ENCODE data around the gene ATP6V0B. TPM values are rescaled to one million over a fixed set of nuclear protein-coding genes. Genes with fewer than 3 reads are reported as not detected.

ATP6V0B gene
- polyA plus RNA-seq, 2 of the 4 experiments (the other 2 are of a cell fraction), result 97.0 to 101 TPM

DNA sequence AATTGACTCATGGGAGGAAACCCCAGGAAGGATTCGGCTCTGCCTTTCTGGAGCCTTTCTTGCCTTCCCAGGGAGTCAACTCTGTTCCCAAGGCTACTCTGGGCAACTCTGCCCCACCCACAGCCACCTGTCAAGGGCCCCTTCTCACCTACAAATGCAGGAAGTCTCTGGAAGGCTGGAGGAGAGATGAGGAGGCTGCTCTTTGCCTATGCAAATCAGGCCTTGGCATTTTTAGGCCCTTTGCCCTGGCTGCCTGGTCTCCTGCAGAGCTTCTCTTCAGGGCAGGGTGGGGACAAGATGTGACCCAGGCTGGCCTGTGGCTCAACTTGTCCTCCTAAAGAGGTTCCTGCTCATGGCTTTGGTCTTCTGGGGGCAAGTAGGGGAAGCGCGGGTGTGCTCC, 51.1 kb downstream of the ATP6V0B start:
- peaks cover 47% of the 10 kb centered on the region for H3K4me1 ChIP-seq
- no peak for TF ChIP-seq ESRRA (IDR thresholded peaks at IDR 0.05; ENCODE audit: borderline replicate concordance, low read length)
- TF ChIP-seq MAZ (IDR thresholded peaks at IDR 0.05; ENCODE audit: borderline replicate concordance, low read depth, low read length), result no peak
- TF ChIP-seq RNF2 (IDR thresholded peaks at IDR 0.05; ENCODE audit: borderline replicate concordance, low read depth), result no peak
- no peak for TF ChIP-seq BHLHE40 (IDR thresholded peaks at IDR 0.05; ENCODE audit: low read depth, low read length)
- ChIA-PET POLR2A (interaction anchor here (0.6 kb wide), 1 partner anchor 479 kb away, joined by 3 read pairs; no protein-coding TSS in a partner anchor), CTCF (interaction anchor here (1.5 to 25.3 kb wide), 3 partner anchors 10 to 24 kb away, joined by 4 to 412 read pairs (median 30); no protein-coding TSS in a partner anchor)
- H3K4me3 ChIP-seq, result no peak overlapping the region
- ATAC-seq (no peak), FAIRE-seq (no peak), DNase-seq (ENCODE audit: low read depth in 1 of 2, low spot score in 1 of 2) (no peak)
- H3K9me3 ChIP-seq, result no peaks in the 10 kb centered on the region
- WGBS (ENCODE audit: missing lambda C conversion rate), result 77% methylated on average over 3 of the region's 3 CpGs
- H3K27ac ChIP-seq, result peak overlapping the region; percentile 36 to 79; a peak in 4 of 6 replicates
- H3K4me2 ChIP-seq, result peak overlapping the region; percentile 81

DNA sequence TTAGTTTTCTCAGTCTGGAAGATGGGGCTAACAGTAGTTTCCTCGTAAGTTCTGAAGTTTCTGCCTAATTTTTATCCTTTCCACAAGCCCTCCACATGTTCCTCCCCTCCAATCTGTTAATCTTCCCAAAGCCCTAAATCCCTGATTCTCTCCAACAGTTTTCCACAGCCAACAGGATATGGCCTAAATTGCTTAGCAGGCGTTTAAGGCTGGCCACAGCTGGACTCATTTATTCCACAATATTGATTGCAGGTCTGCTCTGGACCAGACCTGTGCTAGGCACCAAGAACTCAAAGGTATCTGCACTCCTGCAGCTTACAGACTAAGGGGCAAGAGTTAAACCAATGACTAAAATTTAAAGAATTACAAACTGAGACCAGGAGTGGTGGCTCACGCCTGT, 52.6 kb downstream of the ATP6V0B start:
- Histone ChIP-seq H3K4me2 (no peak overlapping the region), H3K4me3 (no peak overlapping the region), H3K27ac (peak overlapping the region in 1 of 2 experiments; percentile 99; a peak in 2 of 6 replicates), H3K4me1 (peaks cover 56% of the 10 kb centered on the region), H3K9me3 (no peaks in the 10 kb centered on the region)
- WGBS (ENCODE audit: missing lambda C conversion rate), result 85% methylated on average over 3 of the region's 3 CpGs
- no peak for ATAC-seq
- ChIA-PET POLR2A (interaction anchor here (0.9 kb wide), 1 partner anchor 8 kb away, joined by 3 read pairs; no protein-coding TSS in a partner anchor), CTCF (interaction anchor here (0.8 to 25.3 kb wide), 7 partner anchors 9 to 625 kb away, joined by 3 to 412 read pairs (median 4); no protein-coding TSS in a partner anchor)
- DNase-seq (ENCODE audit: low read depth in 1 of 2, low spot score in 1 of 2), result no peak
- no peak for FAIRE-seq
- TF ChIP-seq, protein P1, sequence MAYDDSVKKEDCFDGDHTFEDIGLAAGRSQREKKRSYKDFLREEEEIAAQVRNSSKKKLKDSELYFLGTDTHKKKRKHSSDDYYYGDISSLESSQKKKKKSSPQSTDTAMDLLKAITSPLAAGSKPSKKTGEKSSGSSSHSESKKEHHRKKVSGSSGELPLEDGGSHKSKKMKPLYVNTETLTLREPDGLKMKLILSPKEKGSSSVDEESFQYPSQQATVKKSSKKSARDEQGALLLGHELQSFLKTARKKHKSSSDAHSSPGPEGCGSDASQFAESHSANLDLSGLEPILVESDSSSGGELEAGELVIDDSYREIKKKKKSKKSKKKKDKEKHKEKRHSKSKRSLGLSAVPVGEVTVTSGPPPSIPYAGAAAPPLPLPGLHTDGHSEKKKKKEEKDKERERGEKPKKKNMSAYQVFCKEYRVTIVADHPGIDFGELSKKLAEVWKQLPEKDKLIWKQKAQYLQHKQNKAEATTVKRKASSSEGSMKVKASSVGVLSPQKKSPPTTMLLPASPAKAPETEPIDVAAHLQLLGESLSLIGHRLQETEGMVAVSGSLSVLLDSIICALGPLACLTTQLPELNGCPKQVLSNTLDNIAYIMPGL (CRISPR knock-in tag; IDR thresholded peaks at IDR 0.05; ENCODE audit: borderline replicate concordance), result no peak
- TF ChIP-seq KDM5A (IDR thresholded peaks at IDR 0.05) (no peak), MAFK (IDR thresholded peaks at IDR 0.05; ENCODE audit: partially characterized antibody) (peak; percentile 26)

Other genes starting within 250 kb of the ATP6V0B start
- gene ARTN, start 41.2 kb upstream of the ATP6V0B start, polyA plus RNA-seq (2011; rRNA removed), result 0.13 and 0.21 TPM in 2 replicates
- 0.49 to 0.90 TPM (median 0.53 TPM) in 3 replicates for gene ARTN, start 41.2 kb upstream of the ATP6V0B start, polyA plus RNA-seq (2017; fragmentation: RNase III; extraction: RNeasy Plus Mini Kit Qiagen cat#74134 plus additional on column Dnase treatment)
- gene IPO13, start 28.0 kb upstream of the ATP6V0B start, polyA plus RNA-seq (2011; rRNA removed), result 8.1 and 12.9 TPM in 2 replicates
- gene IPO13, start 28.0 kb upstream of the ATP6V0B start, polyA plus RNA-seq (2017; fragmentation: RNase III; extraction: RNeasy Plus Mini Kit Qiagen cat#74134 plus additional on column Dnase treatment), result 12.7 to 15.8 TPM (median 14.4 TPM) in 3 replicates
- gene DPH2, start 5.0 kb upstream of the ATP6V0B start, polyA plus RNA-seq (2011; rRNA removed), result 41.7 and 43.5 TPM in 2 replicates
- 35.0 to 42.4 TPM (median 38.8 TPM) in 3 replicates for gene DPH2, start 5.0 kb upstream of the ATP6V0B start, polyA plus RNA-seq (2017; fragmentation: RNase III; extraction: RNeasy Plus Mini Kit Qiagen cat#74134 plus additional on column Dnase treatment)
- gene B4GALT2, start 4.2 kb downstream of the ATP6V0B start, polyA plus RNA-seq (2011; rRNA removed), result 19.0 and 21.2 TPM in 2 replicates
- gene B4GALT2, start 4.2 kb downstream of the ATP6V0B start, polyA plus RNA-seq (2017; fragmentation: RNase III; extraction: RNeasy Plus Mini Kit Qiagen cat#74134 plus additional on column Dnase treatment), result 35.8 to 36.4 TPM (median 36.0 TPM) in 3 replicates
- 2.0 and 2.9 TPM in 2 replicates for gene CCDC24, start 16.6 kb downstream of the ATP6V0B start, polyA plus RNA-seq (2011; rRNA removed)
- gene CCDC24, start 16.6 kb downstream of the ATP6V0B start, polyA plus RNA-seq (2017; fragmentation: RNase III; extraction: RNeasy Plus Mini Kit Qiagen cat#74134 plus additional on column Dnase treatment), result 9.3 to 12.5 TPM (median 10.2 TPM) in 3 replicates
- 9.0 and 10.5 TPM in 2 replicates for gene SLC6A9, start 56.5 kb downstream of the ATP6V0B start, polyA plus RNA-seq (2011; rRNA removed)
- 11.1 to 17.7 TPM (median 17.3 TPM) in 3 replicates for gene SLC6A9, start 56.5 kb downstream of the ATP6V0B start, polyA plus RNA-seq (2017; fragmentation: RNase III; extraction: RNeasy Plus Mini Kit Qiagen cat#74134 plus additional on column Dnase treatment)
- gene KLF17, start 143.9 kb downstream of the ATP6V0B start, polyA plus RNA-seq (2011; rRNA removed), result 0.15 and 0.16 TPM in 2 replicates
- 0.22 to 0.41 TPM (median 0.40 TPM) in 3 replicates for gene KLF17, start 143.9 kb downstream of the ATP6V0B start, polyA plus RNA-seq (2017; fragmentation: RNase III; extraction: RNeasy Plus Mini Kit Qiagen cat#74134 plus additional on column Dnase treatment)
- not detected in 2 replicates for gene KLF18, start 166.7 kb downstream of the ATP6V0B start, polyA plus RNA-seq (2011; rRNA removed)
- gene KLF18, start 166.7 kb downstream of the ATP6V0B start, polyA plus RNA-seq (2017; fragmentation: RNase III; extraction: RNeasy Plus Mini Kit Qiagen cat#74134 plus additional on column Dnase treatment), result not detected in 3 replicates
- 28.2 and 28.7 TPM in 2 replicates for gene DMAP1, start 238.5 kb downstream of the ATP6V0B start, polyA plus RNA-seq (2011; rRNA removed)
- gene DMAP1, start 238.5 kb downstream of the ATP6V0B start, polyA plus RNA-seq (2017; fragmentation: RNase III; extraction: RNeasy Plus Mini Kit Qiagen cat#74134 plus additional on column Dnase treatment), result 26.3 to 30.6 TPM (median 26.7 TPM) in 3 replicates

Data from A549 (cell line).